Activated T-cell treated with anti-CD3 and anti-CD28 coated beads, Interleukin-2, amount 50 U/mL, for 24 hours (primary cell): ENCODE measurements around the gene ZNF254.
"Not testable (repeated sequence)": the region's sequence is repeated elsewhere in the genome, so short reads cannot be mapped to it uniquely, and the experiment has no call there.

ENCODE experiments used
- DNase-seq: peaks from one replicate; pipeline ENCODE4 v3.0.0-alpha.2; 2020
- H3K27ac Mint-ChIP-seq: 2 replicates; pipeline ENCODE4 v1.8.0; 2020; ENCODE audit warnings: mild to moderate bottlenecking, mixed read lengths
- H3K27me3 Mint-ChIP-seq: 2 replicates; pipeline ENCODE4 v1.8.0; 2020; ENCODE audit warnings: mixed read lengths
- H3K36me3 Mint-ChIP-seq: 2 replicates; pipeline ENCODE4 v1.8.0; 2020; ENCODE audit warnings: low read depth, mixed read lengths
- H3K4me1 Mint-ChIP-seq: 2 replicates; pipeline ENCODE4 v1.8.0; 2020; ENCODE audit warnings: low read depth, mixed read lengths
- H3K4me3 Mint-ChIP-seq: 2 replicates; pipeline ENCODE4 v1.8.0; 2020; ENCODE audit warnings: mild to moderate bottlenecking, moderate library complexity, mixed read lengths
- H3K9me3 Mint-ChIP-seq: 2 replicates; pipeline ENCODE4 v1.8.0; 2020; ENCODE audit warnings: mixed read lengths

The ZNF254 gene

GRCh38 chr19:24099829-24100228 lies 12.8 kb downstream of the ZNF254 start:
- peaks cover 90% of the 10 kb centered on the region for H3K36me3 Mint-ChIP-seq
- no peak overlapping the region for H3K4me3 Mint-ChIP-seq
- no peak overlapping the region for H3K27ac Mint-ChIP-seq
- peaks cover 22% of the 10 kb centered on the region for H3K4me1 Mint-ChIP-seq
- DNase-seq, result no peak
- H3K9me3 Mint-ChIP-seq, result peaks cover 33% of the 10 kb centered on the region
- no peaks in the 10 kb centered on the region for H3K27me3 Mint-ChIP-seq

- H3K4me3 Mint-ChIP-seq, H3K27me3 Mint-ChIP-seq, DNase-seq, H3K27ac Mint-ChIP-seq: not testable (repeated sequence)
- Mint-ChIP-seq H3K4me1 (peaks cover 16% of the 10 kb centered on the region), H3K36me3 (peaks cover 90% of the 10 kb centered on the region), H3K9me3 (peaks cover 32% of the 10 kb centered on the region)
Measured at GRCh38 chr19:24100597-24100996, 13.6 kb downstream of the ZNF254 start.

- Mint-ChIP-seq H3K27ac (no peak overlapping the region), H3K27me3 (no peaks in the 10 kb centered on the region), H3K36me3 (peaks cover 89% of the 10 kb centered on the region), H3K4me3 (no peak overlapping the region), H3K9me3 (peaks cover 35% of the 10 kb centered on the region), H3K4me1 (peaks cover 15% of the 10 kb centered on the region)
- DNase-seq, result no peak
Measured at GRCh38 chr19:24101459-24102115, 14.6 kb downstream of the ZNF254 start.

- Mint-ChIP-seq H3K27me3 (no peaks in the 10 kb centered on the region), H3K9me3 (peaks cover 57% of the 10 kb centered on the region), H3K27ac (no peak overlapping the region), H3K36me3 (peaks cover 84% of the 10 kb centered on the region), H3K4me1 (no peaks in the 10 kb centered on the region), H3K4me3 (no peak overlapping the region)
- DNase-seq, result no peak
Measured at GRCh38 chr19:24127601-24128000, 40.6 kb downstream of the ZNF254 start.

GRCh38 chr19:24140099-24140498 lies 53.1 kb downstream of the ZNF254 start:
- DNase-seq, result no peak
- Mint-ChIP-seq H3K4me3 (no peak overlapping the region), H3K27me3 (no peaks in the 10 kb centered on the region), H3K9me3 (peaks cover 54% of the 10 kb centered on the region), H3K4me1 (no peaks in the 10 kb centered on the region), H3K36me3 (peaks cover 63% of the 10 kb centered on the region), H3K27ac (no peak overlapping the region)

GRCh38 chr19:24140591-24140990 lies 53.6 kb downstream of the ZNF254 start:
- no peak for DNase-seq
- Mint-ChIP-seq H3K27me3 (no peaks in the 10 kb centered on the region), H3K4me3 (no peak overlapping the region), H3K9me3 (peaks cover 53% of the 10 kb centered on the region), H3K4me1 (no peaks in the 10 kb centered on the region), H3K36me3 (peaks cover 61% of the 10 kb centered on the region), H3K27ac (no peak overlapping the region)

GRCh38 chr19:24141612-24142011 lies 54.6 kb downstream of the ZNF254 start:
- H3K4me3 Mint-ChIP-seq, result no peak overlapping the region
- peaks cover 48% of the 10 kb centered on the region for H3K9me3 Mint-ChIP-seq
- H3K27me3 Mint-ChIP-seq, result no peaks in the 10 kb centered on the region
- no peak overlapping the region for H3K27ac Mint-ChIP-seq
- H3K36me3 Mint-ChIP-seq, result peaks cover 61% of the 10 kb centered on the region
- H3K4me1 Mint-ChIP-seq, result no peaks in the 10 kb centered on the region
- DNase-seq, result no peak

- Mint-ChIP-seq H3K9me3 (peaks cover 44% of the 10 kb centered on the region), H3K4me1 (no peaks in the 10 kb centered on the region), H3K36me3 (peaks cover 59% of the 10 kb centered on the region), H3K4me3 (no peak overlapping the region), H3K27ac (no peak overlapping the region), H3K27me3 (no peaks in the 10 kb centered on the region)
- DNase-seq, result no peak
Measured at GRCh38 chr19:24142771-24143170, 55.8 kb downstream of the ZNF254 start.

- Mint-ChIP-seq H3K27ac (no peak overlapping the region), H3K4me3 (no peak overlapping the region), H3K36me3 (peaks cover 38% of the 10 kb centered on the region), H3K4me1 (no peaks in the 10 kb centered on the region), H3K9me3 (peaks cover 52% of the 10 kb centered on the region), H3K27me3 (no peaks in the 10 kb centered on the region)
- no peak for DNase-seq
Measured at GRCh38 chr19:24159707-24160106, 72.7 kb downstream of the ZNF254 start.

- Mint-ChIP-seq H3K9me3 (peaks cover 61% of the 10 kb centered on the region), H3K27me3 (no peaks in the 10 kb centered on the region), H3K4me1 (no peaks in the 10 kb centered on the region), H3K36me3 (peaks cover 14% of the 10 kb centered on the region), H3K27ac (no peak overlapping the region), H3K4me3 (no peak overlapping the region)
- no peak for DNase-seq
Measured at GRCh38 chr19:24166055-24166454, 79.1 kb downstream of the ZNF254 start.

- Mint-ChIP-seq H3K4me3 (no peak overlapping the region), H3K4me1 (no peaks in the 10 kb centered on the region), H3K9me3 (peaks cover 38% of the 10 kb centered on the region), H3K27me3 (no peaks in the 10 kb centered on the region), H3K27ac (no peak overlapping the region), H3K36me3 (peaks cover 10% of the 10 kb centered on the region)
- DNase-seq, result no peak
Measured at GRCh38 chr19:24173882-24174281, 86.9 kb downstream of the ZNF254 start.

GRCh38 chr19:24177686-24178085 lies 90.7 kb downstream of the ZNF254 start:
- no peak for DNase-seq
- H3K27ac Mint-ChIP-seq, result no peak overlapping the region
- no peaks in the 10 kb centered on the region for H3K27me3 Mint-ChIP-seq
- H3K4me1 Mint-ChIP-seq, result no peaks in the 10 kb centered on the region
- peaks cover 6% of the 10 kb centered on the region for H3K36me3 Mint-ChIP-seq
- peaks cover 38% of the 10 kb centered on the region for H3K9me3 Mint-ChIP-seq
- H3K4me3 Mint-ChIP-seq, result no peak overlapping the region

GRCh38 chr19:24178207-24178606 lies 91.2 kb downstream of the ZNF254 start:
- Mint-ChIP-seq H3K4me3 (no peak overlapping the region), H3K9me3 (peaks cover 38% of the 10 kb centered on the region), H3K27me3 (no peaks in the 10 kb centered on the region), H3K27ac (no peak overlapping the region), H3K36me3 (peaks cover 6% of the 10 kb centered on the region), H3K4me1 (no peaks in the 10 kb centered on the region)
- DNase-seq, result no peak
